Osteoblast (primary cell): ENCODE results near the gene CYTH4. TPM values are rescaled to one million over a fixed set of nuclear protein-coding genes. Genes with fewer than 3 reads are reported as not detected.
A peak's percentile ranks its signal among the peaks of the same experiment; 100 is the strongest.

Experiments used
- DNase-seq: peaks from one replicate; pipeline ENCODE4 v3.0.0; 2011; ENCODE audit warnings: low spot score, mixed read lengths; ENCODE audit not compliant: insufficient read length; ENCODE audit errors: missing footprints
- H2AFZ ChIP-seq: 2 replicates; pipeline ENCODE4 v1.6.0; 2011; ENCODE audit warnings: mild to moderate bottlenecking, low read length
- H3K27ac ChIP-seq: 2 replicates; pipeline ENCODE4 v1.5.1; 2011; ENCODE audit warnings: mild to moderate bottlenecking, low read depth, low read length, moderate library complexity
- H3K27me3 ChIP-seq: 2 replicates; pipeline ENCODE4 v1.6.0; 2012; ENCODE audit warnings: mild to moderate bottlenecking, control low read depth, inconsistent platforms, low read length, moderate library complexity; ENCODE audit not compliant: insufficient read depth
- H3K36me3 ChIP-seq: 2 replicates; pipeline ENCODE4 v1.5.1; 2011; ENCODE audit warnings: mild to moderate bottlenecking, low read length, control low read depth, moderate library complexity; ENCODE audit not compliant: insufficient read depth
- H3K4me1 ChIP-seq: 2 replicates; pipeline ENCODE4 v1.5.1; 2011; ENCODE audit warnings: mild to moderate bottlenecking, low read length, control low read depth, moderate library complexity; ENCODE audit not compliant: insufficient read depth
- H3K4me2 ChIP-seq: 2 replicates; pipeline ENCODE4 v1.6.0; 2011; ENCODE audit warnings: mild to moderate bottlenecking, low read length; ENCODE audit not compliant: insufficient read depth
- H3K4me3 ChIP-seq: fragments of 200-600 bp; sonication (generic); 3 replicates; pipeline ENCODE4 v1.5.1; 2012; ENCODE audit warnings: mild to moderate bottlenecking, low read length, inconsistent platforms; ENCODE audit not compliant: insufficient read depth
- H3K79me2 ChIP-seq: 2 replicates; pipeline ENCODE4 v1.6.0; 2012; ENCODE audit warnings: mild to moderate bottlenecking, low read length, control low read depth, inconsistent platforms; ENCODE audit not compliant: insufficient read depth
- H3K9me3 ChIP-seq: 2 replicates; pipeline ENCODE4 v1.5.1; 2011; ENCODE audit warnings: low read depth, low read length, control low read depth
- H4K20me1 ChIP-seq: 2 replicates; pipeline ENCODE4 v1.6.0; 2012; ENCODE audit warnings: mild to moderate bottlenecking, low read length, control low read depth; ENCODE audit not compliant: insufficient read depth
- total RNA-seq: library from RNA; depleted of rRNA; stranded (reverse); fragments of >200 nt; gene quantifications from 2 replicates; pipeline ENCODE4 v1.2.3, GENCODE V29; 2012
- TF ChIP-seq, protein P1 (sequence below): IDR thresholded peaks from 2 replicates; pipeline ENCODE4 v1.5.1; 2011; ENCODE audit warnings: mild to moderate bottlenecking, low read depth, low read length, moderate library complexity; ENCODE audit errors: extremely low read depth

The CYTH4 gene
- total RNA-seq, 1 donor: 0.72 TPM

- no peaks in the 10 kb centered on the region for H3K36me3 ChIP-seq
- H3K9me3 ChIP-seq: no peaks in the 10 kb centered on the region
- H3K27ac ChIP-seq: no peak overlapping the region
- H3K4me2 ChIP-seq: no peak overlapping the region
- no peaks in the 10 kb centered on the region for H4K20me1 ChIP-seq
- no peak overlapping the region for H3K4me3 ChIP-seq
- peaks cover 32% of the 10 kb centered on the region for H3K4me1 ChIP-seq
- H3K79me2 ChIP-seq: no peaks in the 10 kb centered on the region
- H2AFZ ChIP-seq: no peak overlapping the region
- TF ChIP-seq, protein P1, sequence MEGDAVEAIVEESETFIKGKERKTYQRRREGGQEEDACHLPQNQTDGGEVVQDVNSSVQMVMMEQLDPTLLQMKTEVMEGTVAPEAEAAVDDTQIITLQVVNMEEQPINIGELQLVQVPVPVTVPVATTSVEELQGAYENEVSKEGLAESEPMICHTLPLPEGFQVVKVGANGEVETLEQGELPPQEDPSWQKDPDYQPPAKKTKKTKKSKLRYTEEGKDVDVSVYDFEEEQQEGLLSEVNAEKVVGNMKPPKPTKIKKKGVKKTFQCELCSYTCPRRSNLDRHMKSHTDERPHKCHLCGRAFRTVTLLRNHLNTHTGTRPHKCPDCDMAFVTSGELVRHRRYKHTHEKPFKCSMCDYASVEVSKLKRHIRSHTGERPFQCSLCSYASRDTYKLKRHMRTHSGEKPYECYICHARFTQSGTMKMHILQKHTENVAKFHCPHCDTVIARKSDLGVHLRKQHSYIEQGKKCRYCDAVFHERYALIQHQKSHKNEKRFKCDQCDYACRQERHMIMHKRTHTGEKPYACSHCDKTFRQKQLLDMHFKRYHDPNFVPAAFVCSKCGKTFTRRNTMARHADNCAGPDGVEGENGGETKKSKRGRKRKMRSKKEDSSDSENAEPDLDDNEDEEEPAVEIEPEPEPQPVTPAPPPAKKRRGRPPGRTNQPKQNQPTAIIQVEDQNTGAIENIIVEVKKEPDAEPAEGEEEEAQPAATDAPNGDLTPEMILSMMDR: no peak
- DNase-seq: peak; percentile 99
- peaks cover 45% of the 10 kb centered on the region for H3K27me3 ChIP-seq
These were observed 48.7 kb downstream of the CYTH4 start for GRCh38 chr22:37331034-37331428.

DNA sequence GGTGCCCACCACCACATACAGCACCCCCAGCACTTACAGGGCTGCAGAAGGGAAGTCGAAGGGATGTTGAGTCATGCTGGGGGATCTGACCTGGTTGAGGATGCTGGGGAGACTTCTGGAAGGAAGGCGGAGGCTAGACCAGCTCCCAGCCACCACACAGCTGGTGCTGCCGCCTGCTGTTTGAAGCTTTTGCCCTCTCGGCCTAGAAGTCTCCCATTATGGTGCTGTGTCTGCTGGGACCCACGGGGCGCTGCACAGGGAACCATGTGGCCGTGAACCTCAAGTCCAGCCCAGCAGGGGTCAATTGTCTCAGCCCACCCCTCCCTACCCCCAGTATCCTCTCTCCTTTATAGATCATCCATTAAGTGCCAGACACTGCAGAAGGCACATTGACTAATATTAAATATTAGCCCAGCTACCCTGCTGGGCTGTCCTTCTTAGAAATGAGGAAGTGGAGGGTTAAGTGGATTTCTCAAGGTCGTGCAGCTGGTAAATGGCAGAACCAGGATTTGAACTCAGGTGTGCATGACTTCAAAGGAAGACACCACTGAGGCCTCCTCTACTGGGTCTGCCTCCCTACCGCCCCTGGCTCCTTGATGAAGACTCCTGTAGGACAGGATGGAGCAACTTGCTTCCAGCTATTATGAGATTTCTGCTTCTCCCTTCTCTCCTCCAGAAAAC is 49.7 kb downstream of the CYTH4 start:
- Histone ChIP-seq H3K9me3 (no peaks in the 10 kb centered on the region), H4K20me1 (peaks cover 3% of the 10 kb centered on the region), H3K4me3 (no peak overlapping the region), H3K27ac (no peak overlapping the region), H3K36me3 (no peaks in the 10 kb centered on the region), H3K4me1 (peaks cover 35% of the 10 kb centered on the region), H2AFZ (no peak overlapping the region), H3K79me2 (no peaks in the 10 kb centered on the region), H3K27me3 (peaks cover 44% of the 10 kb centered on the region), H3K4me2 (no peak overlapping the region)
- TF ChIP-seq, protein P1: no peak
- peak; percentile 77 for DNase-seq

GRCh38 chr22:37333724-37334460 is 51.6 kb downstream of the CYTH4 start:
- peak; percentile 79 for DNase-seq
- Histone ChIP-seq H3K9me3 (no peaks in the 10 kb centered on the region), H2AFZ (no peak overlapping the region), H3K27ac (no peak overlapping the region), H4K20me1 (peaks cover 3% of the 10 kb centered on the region), H3K4me1 (peaks cover 30% of the 10 kb centered on the region), H3K79me2 (no peaks in the 10 kb centered on the region), H3K27me3 (peaks cover 44% of the 10 kb centered on the region), H3K4me2 (no peak overlapping the region), H3K36me3 (no peaks in the 10 kb centered on the region), H3K4me3 (no peak overlapping the region)
- TF ChIP-seq, protein P1: no peak

GRCh38 chr22:37334461-37334858 is 52.2 kb downstream of the CYTH4 start:
- H3K36me3 ChIP-seq: no peaks in the 10 kb centered on the region
- H3K4me2 ChIP-seq: no peak overlapping the region
- H3K4me3 ChIP-seq: no peak overlapping the region
- H3K27me3 ChIP-seq: peaks cover 44% of the 10 kb centered on the region
- H3K4me1 ChIP-seq: peaks cover 28% of the 10 kb centered on the region
- no peaks in the 10 kb centered on the region for H3K9me3 ChIP-seq
- no peak overlapping the region for H2AFZ ChIP-seq
- DNase-seq: peak; percentile 46
- peaks cover 3% of the 10 kb centered on the region for H4K20me1 ChIP-seq
- H3K79me2 ChIP-seq: no peaks in the 10 kb centered on the region
- no peak overlapping the region for H3K27ac ChIP-seq
- TF ChIP-seq, protein P1: no peak
